Muscle of arm (tissue), 12 donors: ENCODE measurements around the gene RAB5B. TPM values are rescaled to one million over a fixed set of nuclear protein-coding genes. Genes with fewer than 3 reads are reported as not detected.

Experiments
- DNase-seq: peaks from one replicate; pipeline ENCODE4 v3.0.0-alpha.2; 2013
- polyA plus RNA-seq, 12 donors: library from polyadenylated mRNA; unstranded; fragments of 120-200 nt; gene quantifications; one replicate each; pipeline ENCODE4 v1.2.1, GENCODE V29; 2013; ENCODE audit not compliant: insufficient read length in 12 of 12

Gene RAB5B
- polyA plus RNA-seq, 12 donors: 115 to 151 (median 130) TPM; not detected in 1

GRCh38 chr12:55937981-55938380, 35.9 kb upstream of the RAB5B start:
- no peak for DNase-seq

GRCh38 chr12:55938826-55939501, 34.9 kb upstream of the RAB5B start:
- DNase-seq: no peak

- peak; percentile 89 for DNase-seq
These were observed 33.7 kb upstream of the RAB5B start for GRCh38 chr12:55940065-55940732.

GRCh38 chr12:55942055-55942454, 31.8 kb upstream of the RAB5B start:
- no peak for DNase-seq

- no peak for DNase-seq
These were observed 31.2 kb upstream of the RAB5B start for GRCh38 chr12:55942577-55943136.

GRCh38 chr12:55946553-55946952, 27.3 kb upstream of the RAB5B start:
- DNase-seq: no peak

GRCh38 chr12:55955344-55955743, 18.5 kb upstream of the RAB5B start:
- DNase-seq: no peak

GRCh38 chr12:55955800-55956508, 17.9 kb upstream of the RAB5B start:
- DNase-seq: no peak

GRCh38 chr12:55957106-55957859, 16.6 kb upstream of the RAB5B start:
- DNase-seq: no peak

GRCh38 chr12:55963760-55964159, 10.1 kb upstream of the RAB5B start:
- no peak for DNase-seq

GRCh38 chr12:55965240-55965639, 8.6 kb upstream of the RAB5B start:
- no peak for DNase-seq

- no peak for DNase-seq
These were observed 7.9 kb upstream of the RAB5B start, which contains the start of gene PMEL for GRCh38 chr12:55965941-55966407. Gene PMEL, minus strand, starts transcription at chr12:55966042. Its CDS starts 31 bp downstream, at chr12:55966011.

- peak; percentile 93 for DNase-seq
These were observed 7.2 kb upstream of the RAB5B start, which contains the start of gene CDK2 for GRCh38 chr12:55966408-55967281. Gene CDK2, plus strand, starts transcription at chr12:55966830. Its CDS starts 179 bp downstream, at chr12:55967009.

- no peak for DNase-seq
These were observed 4.5 kb upstream of the RAB5B start for GRCh38 chr12:55969356-55969755.

- DNase-seq: no peak
These were observed 3.1 kb upstream of the RAB5B start for GRCh38 chr12:55970775-55971174.

GRCh38 chr12:55972042-55972441, 1.8 kb upstream of the RAB5B start:
- DNase-seq: no peak

- DNase-seq: no peak
These were observed 1.4 kb upstream of the RAB5B start for GRCh38 chr12:55972456-55972855.

GRCh38 chr12:55972911-55973598, 823 bp upstream of the RAB5B start:
- peak; percentile 55 for DNase-seq

- no peak for DNase-seq
These were observed 441 bp downstream of the RAB5B start for GRCh38 chr12:55974308-55974730.

- no peak for DNase-seq
These were observed 4.5 kb downstream of the RAB5B start for GRCh38 chr12:55978393-55978792.
